ACHN (cell line): ENCODE measurements around the gene PROC.

ENCODE experiments used
- DNase-seq: peaks from one replicate; pipeline ENCODE4 v3.0.0-alpha.2; 2015
- in situ Hi-C: cut with HindIII; loops from 2 replicates; pipeline ENCODE4 v1.10.0; 2017; ENCODE audit warnings: low sequenced_read_pairs, low pct_ligation_motif_present, low pct_unique_long_range_greater_than_20kb

PROC gene

GRCh38 chr2:127410871-127411652 is 7.2 kb upstream of the PROC start:
- DNase-seq: peak; percentile 74
- in situ Hi-C loops: no loop called here

GRCh38 chr2:127411653-127412369 is 6.4 kb upstream of the PROC start:
- no peak for DNase-seq
- in situ Hi-C loops: no loop called here

GRCh38 chr2:127413200-127413599 is 5.0 kb upstream of the PROC start:
- DNase-seq: no peak
- in situ Hi-C loops: no loop called here

- no peak for DNase-seq
- in situ Hi-C loops: no loop called here
Measured at GRCh38 chr2:127413782-127414637, 4.2 kb upstream of the PROC start.

- no peak for DNase-seq
- in situ Hi-C loops: no loop called here
Measured at GRCh38 chr2:127414638-127415592, 3.3 kb upstream of the PROC start.

- in situ Hi-C loops: no loop called here
- DNase-seq: peak; percentile 76
Measured at GRCh38 chr2:127415593-127416505, 2.4 kb upstream of the PROC start.

GRCh38 chr2:127416506-127417001 is 1.7 kb upstream of the PROC start:
- in situ Hi-C loops: no loop called here
- no peak for DNase-seq

- in situ Hi-C loops: no loop called here
- no peak for DNase-seq
Measured at GRCh38 chr2:127417406-127417805, 821 bp upstream of the PROC start.

- in situ Hi-C loops: no loop called here
- DNase-seq: no peak
Measured at GRCh38 chr2:127419112-127419430, 844 bp downstream of the PROC start.

GRCh38 chr2:127419448-127420038 is 1.3 kb downstream of the PROC start:
- in situ Hi-C loops: no loop called here
- no peak for DNase-seq

GRCh38 chr2:127420039-127420864 is 2.0 kb downstream of the PROC start:
- in situ Hi-C loops: no loop called here
- DNase-seq: no peak

GRCh38 chr2:127421116-127421800 is 3.0 kb downstream of the PROC start:
- no peak for DNase-seq
- in situ Hi-C loops: no loop called here

- no peak for DNase-seq
- in situ Hi-C loops: no loop called here
Measured at GRCh38 chr2:127421871-127422558, 3.8 kb downstream of the PROC start.

- no peak for DNase-seq
- in situ Hi-C loops: no loop called here
Measured at GRCh38 chr2:127422559-127423477, 4.6 kb downstream of the PROC start.
